GM19395 (cell line): Measurements from ENCODE around the gene PPY.
"Not testable (repeated sequence)": the region's sequence is repeated elsewhere in the genome, so short reads cannot be mapped to it uniquely, and the experiment has no call there.

Experiments
- ATAC-seq: cut with Tn5 transposase; IDR thresholded peaks from one replicate; pipeline ENCODE4 v1.9.1; 2021; ENCODE audit warnings: mild to moderate bottlenecking, moderate library complexity; ENCODE audit not compliant: unreplicated experiment

The PPY gene

DNA sequence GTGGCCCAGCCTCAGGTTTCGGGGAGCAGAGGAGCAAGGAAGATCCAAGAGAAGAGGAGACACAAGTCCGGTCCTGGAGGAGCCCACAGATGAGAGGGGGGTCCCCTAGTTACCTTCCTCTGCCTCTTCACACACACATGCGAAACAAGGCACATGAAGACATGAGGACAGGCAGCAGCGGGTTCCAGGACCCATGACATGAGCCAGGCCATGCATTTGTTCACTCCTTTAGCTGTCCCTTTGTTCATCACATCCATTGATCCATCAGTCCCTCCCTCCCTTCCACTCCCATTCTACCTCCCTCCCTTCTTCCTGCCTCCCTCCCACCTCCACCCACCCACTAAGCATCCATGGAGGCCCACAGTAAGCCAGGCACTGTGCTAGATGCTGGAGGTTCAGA, 9.4 kb downstream of the PPY start:
- ATAC-seq: no peak

- ATAC-seq: no peak
These were observed 9.9 kb downstream of the PPY start for GRCh38 chr17:43932357-43932756.

GRCh38 chr17:43931062-43931571, 11.2 kb downstream of the PPY start:
- no peak for ATAC-seq

- ATAC-seq: no peak
These were observed 13.7 kb downstream of the PPY start for GRCh38 chr17:43928609-43929008.

GRCh38 chr17:43927929-43928328, 14.3 kb downstream of the PPY start:
- not testable (repeated sequence) for ATAC-seq

GRCh38 chr17:43927060-43927864, 15.0 kb downstream of the PPY start:
- ATAC-seq: no peak

DNA sequence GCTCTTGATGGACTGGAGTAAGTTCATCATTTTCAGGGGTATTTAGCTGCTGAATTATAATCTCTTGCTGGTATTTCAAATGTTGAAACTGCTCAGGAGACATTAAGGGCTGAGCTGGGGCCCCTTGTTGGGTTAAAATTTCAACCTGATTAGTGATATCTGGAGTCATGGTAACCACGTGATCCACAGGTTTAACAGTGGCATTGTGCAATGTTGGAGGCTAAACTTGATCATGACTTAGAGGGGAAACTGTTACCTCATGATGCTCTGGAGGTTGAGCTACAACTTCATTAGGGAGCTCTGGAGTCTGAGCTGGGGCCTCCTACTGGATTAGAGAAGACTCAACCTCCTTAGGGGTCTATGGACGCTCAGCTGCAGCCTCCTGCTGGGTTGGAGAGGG, 17.7 kb downstream of the PPY start:
- no peak for ATAC-seq

DNA sequence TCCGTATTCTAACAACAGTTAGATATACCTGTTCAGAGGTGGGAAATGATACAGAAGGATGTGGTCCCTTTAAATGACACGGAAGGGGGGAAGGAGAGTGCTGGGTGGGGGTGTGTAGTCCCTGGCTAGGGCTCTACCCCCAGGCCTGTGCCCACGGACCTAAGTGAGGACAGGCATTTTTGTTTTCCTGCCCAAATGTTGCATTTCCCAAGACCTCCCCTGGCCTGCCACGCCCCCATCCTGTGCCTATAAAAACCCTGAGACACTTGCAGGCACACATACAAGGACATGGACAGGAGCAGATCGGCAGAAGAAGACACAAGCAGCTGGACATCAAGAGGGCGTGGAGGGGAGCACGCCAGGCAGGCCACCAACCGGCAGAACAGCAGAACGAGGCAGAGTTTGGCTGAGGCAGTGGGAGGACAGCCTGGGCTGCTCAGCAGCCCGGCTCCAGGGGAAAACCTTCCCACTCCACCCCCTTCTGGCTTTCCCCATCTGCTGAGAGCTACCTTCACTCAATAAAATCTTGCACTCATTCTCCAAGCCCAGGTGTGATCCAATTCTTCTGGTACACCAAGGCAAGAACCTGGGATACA, 21.7 kb downstream of the PPY start:
- no peak for ATAC-seq

DNA sequence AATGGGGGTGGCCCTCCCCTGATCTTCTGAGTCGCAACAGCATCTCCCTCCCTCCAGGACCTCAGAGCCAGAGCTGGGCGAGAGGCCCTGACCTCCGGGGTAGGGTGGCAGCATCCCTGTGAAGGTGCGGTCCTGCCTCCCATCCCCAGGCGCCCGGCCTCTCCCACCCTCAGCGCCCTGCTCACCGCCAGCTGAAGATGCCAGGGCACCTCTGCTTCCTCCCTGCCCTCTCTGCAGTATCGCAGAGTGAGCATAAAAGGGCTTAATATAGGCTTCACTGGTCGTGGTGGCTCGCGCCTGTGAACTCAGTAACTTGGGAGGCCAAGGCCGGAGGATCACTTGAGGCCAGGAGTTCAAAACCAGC, 24.3 kb downstream of the PPY start:
- ATAC-seq: no peak

GRCh38 chr17:43917348-43918025, 24.8 kb downstream of the PPY start:
- ATAC-seq: no peak

DNA sequence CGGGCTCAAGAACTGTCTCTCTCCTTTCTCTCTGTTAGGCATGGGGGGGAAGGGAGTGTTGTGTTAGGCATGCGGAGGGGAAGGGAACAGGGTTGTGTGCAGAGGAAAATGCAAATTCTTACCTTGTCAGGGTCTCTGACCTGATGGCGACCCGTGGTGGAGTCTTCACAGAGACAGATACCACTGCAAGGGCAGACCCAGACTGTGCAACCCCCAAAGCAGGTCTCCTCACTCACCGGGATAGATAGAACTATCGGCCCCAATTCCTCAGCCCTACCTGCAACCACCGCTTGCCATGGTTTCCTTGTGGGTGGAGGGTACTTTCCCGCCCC, 25.3 kb downstream of the PPY start:
- no peak for ATAC-seq

GRCh38 chr17:43916385-43916784, 25.9 kb downstream of the PPY start:
- ATAC-seq: no peak

GRCh38 chr17:43915559-43915958, 26.7 kb downstream of the PPY start:
- no peak for ATAC-seq

DNA sequence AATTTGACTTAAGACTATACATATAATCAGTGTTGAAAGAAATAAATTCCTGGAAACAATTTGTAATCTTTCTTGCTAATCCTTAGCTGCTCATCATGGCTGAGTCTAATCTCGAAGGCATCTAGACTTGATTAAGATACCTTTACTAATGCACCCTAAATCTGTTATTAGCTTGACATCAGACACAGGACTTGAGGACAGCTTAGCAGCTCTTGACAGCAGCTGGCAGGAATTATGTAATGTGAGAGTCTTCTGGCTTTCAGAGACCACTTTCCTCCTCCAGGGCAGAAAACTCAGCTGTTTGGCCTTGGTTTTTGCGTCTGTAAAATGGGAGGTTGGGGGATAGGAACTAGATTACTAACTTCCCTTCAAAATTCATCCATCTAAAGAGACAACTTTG, 27.8 kb downstream of the PPY start:
- no peak for ATAC-seq

GRCh38 chr17:43913584-43913983, 28.7 kb downstream of the PPY start:
- ATAC-seq: no peak

DNA sequence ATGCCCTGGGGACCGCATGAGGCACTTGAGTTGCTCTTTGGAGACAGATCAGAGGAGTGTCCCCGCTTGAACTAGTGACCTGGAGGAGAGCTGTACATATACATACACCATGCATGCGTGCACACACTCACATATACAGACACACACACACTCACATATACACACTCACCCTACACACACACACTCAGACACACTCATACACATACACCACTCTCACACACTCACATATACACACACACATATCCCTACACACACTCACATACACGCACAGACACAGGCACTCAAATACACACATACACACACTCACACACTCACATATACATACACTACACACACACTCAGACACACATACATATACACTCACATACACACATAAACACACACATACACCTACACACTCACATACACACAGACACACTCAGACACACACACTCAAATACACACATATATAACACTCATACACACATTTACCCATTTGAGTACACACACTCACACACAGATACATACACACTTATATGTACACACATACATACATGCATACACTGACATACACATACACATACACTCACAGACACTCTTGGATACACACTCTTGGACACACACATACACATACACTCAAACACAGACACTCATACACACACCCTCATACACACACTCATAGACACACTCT, 29.5 kb downstream of the PPY start:
- ATAC-seq: no peak

DNA sequence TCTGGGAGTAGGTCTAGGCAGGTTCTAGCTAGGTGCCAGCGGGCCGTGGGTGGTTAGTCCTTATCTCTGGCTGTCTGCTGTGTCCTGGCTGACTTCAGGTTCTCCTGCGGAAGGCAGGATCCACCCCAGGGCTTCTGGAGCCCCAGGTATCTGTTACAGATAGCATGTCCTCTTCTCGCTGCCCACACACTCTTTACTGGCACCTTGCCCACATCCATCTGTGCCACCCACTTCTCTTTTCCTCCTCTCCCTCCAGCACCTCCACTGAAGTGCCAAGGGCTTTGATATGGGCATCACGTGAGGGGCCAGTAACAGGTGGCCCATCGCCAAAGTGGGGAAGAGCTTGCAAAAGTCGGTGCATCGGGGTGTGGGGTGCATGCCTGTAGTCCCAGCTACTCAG, 30.4 kb downstream of the PPY start:
- ATAC-seq: no peak

DNA sequence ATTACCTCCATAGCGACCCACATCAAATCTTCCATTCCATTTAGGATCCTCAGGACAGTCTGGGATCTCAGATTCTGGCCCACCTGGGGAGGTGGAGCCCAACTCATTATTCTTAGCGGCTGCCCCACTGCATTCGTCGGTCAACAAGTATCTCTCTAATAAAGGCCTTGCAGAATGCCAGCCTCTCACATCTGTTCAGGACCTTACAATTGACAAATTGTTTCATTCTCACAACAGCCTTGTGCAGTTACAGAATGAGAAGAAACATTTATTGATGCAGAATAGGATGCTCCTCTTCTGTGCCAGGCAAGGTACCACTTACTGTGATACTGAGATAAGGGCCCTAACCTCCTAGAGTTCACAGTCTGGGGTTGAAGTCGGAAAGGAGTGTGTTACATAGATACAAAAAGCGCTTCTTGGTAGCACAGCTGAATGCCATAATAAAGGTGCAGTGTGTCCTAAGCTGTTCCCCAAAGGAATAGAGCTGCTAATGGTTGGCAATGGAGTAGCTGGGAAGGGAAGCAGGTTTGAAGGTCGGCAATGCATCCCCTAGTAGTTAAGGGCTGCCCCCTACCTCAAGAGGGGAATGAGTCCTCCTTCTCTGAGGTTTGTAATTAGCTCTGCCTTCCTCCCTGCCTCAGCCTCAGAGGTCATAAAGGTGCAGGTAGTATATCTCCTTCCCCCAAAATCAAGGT, 32.6 kb downstream of the PPY start:
- ATAC-seq: no peak

- no peak for ATAC-seq
These were observed 34.1 kb downstream of the PPY start for GRCh38 chr17:43907998-43908721.

GRCh38 chr17:43907425-43907981, 34.8 kb downstream of the PPY start, which contains the start of gene MPP2:
MPP2 (minus strand) TSS chr17:43907536; CDS start chr17:43904460, 3,076 bp downstream.
- ATAC-seq: no peak
